GM19467 (cell line): ENCODE data around the gene BICD1.

Experiments
- ATAC-seq: cut with Tn5 transposase; IDR thresholded peaks from one replicate; pipeline ENCODE4 v1.9.1; 2021; ENCODE audit warnings: mild to moderate bottlenecking, moderate library complexity; ENCODE audit not compliant: unreplicated experiment

Gene BICD1

GRCh38 chr12:32233568-32233967 lies 126.9 kb downstream of the BICD1 start:
- no peak for ATAC-seq

- no peak for ATAC-seq
Measured at GRCh38 chr12:32235251-32235650, 128.6 kb downstream of the BICD1 start.

GRCh38 chr12:32240162-32240561 lies 133.5 kb downstream of the BICD1 start:
- no peak for ATAC-seq

- no peak for ATAC-seq
Measured at GRCh38 chr12:32240831-32241230, 134.2 kb downstream of the BICD1 start.

- ATAC-seq = no peak
Measured at GRCh38 chr12:32242641-32243040, 136.0 kb downstream of the BICD1 start.

- no peak for ATAC-seq
Measured at GRCh38 chr12:32248441-32249140, 141.9 kb downstream of the BICD1 start.

- ATAC-seq = no peak
Measured at GRCh38 chr12:32249777-32250176, 143.1 kb downstream of the BICD1 start.

- no peak for ATAC-seq
Measured at GRCh38 chr12:32252199-32253073, 145.8 kb downstream of the BICD1 start.

- ATAC-seq = no peak
Measured at GRCh38 chr12:32253154-32253790, 146.6 kb downstream of the BICD1 start.

GRCh38 chr12:32254260-32254956 lies 147.8 kb downstream of the BICD1 start:
- no peak for ATAC-seq

GRCh38 chr12:32255588-32255987 lies 148.9 kb downstream of the BICD1 start:
- ATAC-seq = no peak

- ATAC-seq = no peak
Measured at GRCh38 chr12:32257695-32258496, 151.2 kb downstream of the BICD1 start.

- ATAC-seq = no peak
Measured at GRCh38 chr12:32260696-32261095, 154.0 kb downstream of the BICD1 start.

GRCh38 chr12:32261638-32262037 lies 155.0 kb downstream of the BICD1 start:
- ATAC-seq = no peak

- ATAC-seq = peak; percentile 56
Measured at GRCh38 chr12:32264961-32265360, 158.3 kb downstream of the BICD1 start.

- no peak for ATAC-seq
Measured at GRCh38 chr12:32265456-32265855, 158.8 kb downstream of the BICD1 start.

- ATAC-seq = no peak
Measured at GRCh38 chr12:32265951-32266350, 159.3 kb downstream of the BICD1 start.

GRCh38 chr12:32266756-32267155 lies 160.1 kb downstream of the BICD1 start:
- ATAC-seq = no peak

GRCh38 chr12:32270818-32271710 lies 164.4 kb downstream of the BICD1 start:
- ATAC-seq = no peak
